GM12878 (cell line): ENCODE results near the gene ROCK2. TPM values are rescaled to one million over a fixed set of nuclear protein-coding genes. Genes with fewer than 3 reads are reported as not detected.
A peak's percentile ranks its signal among the peaks of the same experiment; 100 is the strongest.

Source experiments
- ATAC-seq: fragments of 200-7000 bp; cut with Tn5 transposase; 3 replicates; pipeline ENCODE4 v1.9.1; 2020; ENCODE audit warnings: mild to moderate bottlenecking, moderate library complexity
- BruUV-seq: library from RNA; stranded (reverse); fragments of 400-500 nt; replicated peaks from 2 replicates; lab custom pipeline; 2021; lab: Mats Ljungman, UMichigan
- CTCF ChIA-PET: fragments of 300-600 bp; sonication (Branson Sonifier 250); formaldehyde crosslinking; extraction: SDS; loops from one replicate; lab custom pipeline; 2021; ENCODE audit warnings: inconsistent platforms; lab: Yijun Ruan, JAX
- POLR2A ChIA-PET: fragments of 350-600 bp; formaldehyde crosslinking; extraction: SDS; loops from one replicate; lab custom pipeline; 2021; ENCODE audit warnings: inconsistent platforms; lab: Charles Lee
- RAD21 ChIA-PET: fragments of 300-600 bp; sonication (Branson Sonifier 250); formaldehyde crosslinking; loops from one replicate; lab custom pipeline; 2023; ENCODE audit warnings: antibody characterized with exemption; ENCODE audit not compliant: unreplicated experiment; lab: Charles Lee
- SMC1A ChIA-PET: fragments of 300-600 bp; sonication (Branson Sonifier 250); formaldehyde crosslinking; loops from one replicate; lab custom pipeline; 2023; ENCODE audit not compliant: unreplicated experiment, uncharacterized antibody; lab: Charles Lee
- DNase-seq: peaks from one replicate; pipeline ENCODE4 v3.0.0-alpha.2; 2011; ENCODE audit warnings: low read depth, low spot score
- FAIRE-seq: peaks from 3 replicates; lab custom pipeline; 2011; peaks lifted over from hg19 to GRCh38; lab: Jason Lieb, UNC
- H2AFZ ChIP-seq: 2 replicates; pipeline ENCODE4 v1.6.0; 2011; ENCODE audit warnings: low read depth, low read length, control low read depth; ENCODE audit not compliant: control insufficient read depth
- H3K27ac ChIP-seq: 2 replicates; pipeline ENCODE4 v1.5.1; 2011; ENCODE audit warnings: control low read depth; ENCODE audit not compliant: control insufficient read depth, insufficient read depth
- H3K27me3 ChIP-seq, 2 experiments: replicated peaks in 1 of 2; 2 replicates each; pipeline versions ENCODE4 v1.6.0 to v1.6.1; 2011; ENCODE audit warnings: low read length in 1 of 2; ENCODE audit not compliant: control insufficient read depth in 2 of 2, insufficient read depth in 2 of 2
- H3K36me3 ChIP-seq, 2 experiments: 2 replicates each; pipeline ENCODE4 v1.5.1; 2011; ENCODE audit warnings: low read length in 1 of 2; ENCODE audit not compliant: control insufficient read depth in 2 of 2, insufficient read depth in 2 of 2
- H3K4me1 ChIP-seq: 2 replicates; pipeline ENCODE4 v1.6.1; 2011; ENCODE audit warnings: mild to moderate bottlenecking, low read length, moderate library complexity, mixed read lengths; ENCODE audit not compliant: control insufficient read depth, insufficient read depth
- H3K4me2 ChIP-seq: 2 replicates; pipeline ENCODE4 v1.6.0; 2011; ENCODE audit warnings: control low read depth; ENCODE audit not compliant: control insufficient read depth, insufficient read depth
- H3K4me3 ChIP-seq: fragments of 200-600 bp; sonication (generic); 2 replicates; pipeline ENCODE4 v1.5.1; 2016
- H3K79me2 ChIP-seq: 2 replicates; pipeline ENCODE4 v1.6.0; 2011; ENCODE audit warnings: low read length; ENCODE audit not compliant: control insufficient read depth, insufficient read depth
- H3K9ac ChIP-seq: 2 replicates; pipeline ENCODE4 v1.8.0; 2011; ENCODE audit warnings: low read length, control low read depth, mixed read lengths; ENCODE audit not compliant: control insufficient read depth, insufficient read depth
- H3K9me3 ChIP-seq: replicated peaks from 3 replicates; pipeline ENCODE4 v1.5.1; 2011; ENCODE audit warnings: mild to moderate bottlenecking, low read length; ENCODE audit not compliant: control insufficient read depth, insufficient read depth
- H4K20me1 ChIP-seq: 2 replicates; pipeline ENCODE4 v1.6.0; 2011; ENCODE audit not compliant: control insufficient read depth, insufficient read depth
- BCL3 ChIP-seq: IDR thresholded peaks from 2 replicates; pipeline ENCODE4 v1.6.1; 2011; ENCODE audit warnings: borderline replicate concordance, low read depth, mild to moderate bottlenecking, moderate library complexity, low read length; ENCODE audit not compliant: insufficient read depth, poor library complexity, severe bottlenecking
- CBX3 ChIP-seq: fragments of 200-600 bp; sonication (generic); IDR thresholded peaks from 2 replicates; pipeline ENCODE4 v1.6.1; 2016; ENCODE audit warnings: low read depth, borderline replicate concordance
- E4F1 ChIP-seq: fragments of 450-650 bp; IDR thresholded peaks from 2 replicates; pipeline ENCODE4 v1.6.1; 2018; ENCODE audit warnings: borderline replicate concordance, mild to moderate bottlenecking; ENCODE audit not compliant: partially characterized antibody
- EED ChIP-seq: sonication (generic); IDR thresholded peaks from 2 replicates; pipeline ENCODE4 v1.6.1; 2016; ENCODE audit warnings: antibody characterized with exemption, low read depth
- EP300 ChIP-seq, 2 experiments: fragments of 150-350 bp in 1 of 2; IDR thresholded peaks; 2 replicates each; pipeline ENCODE4 v1.6.1; 2011 to 2012; ENCODE audit warnings: low read depth in 2 of 2, low read length in 2 of 2, borderline replicate concordance in 1 of 2, improper control_type of control experiment in 1 of 2, inconsistent platforms in 1 of 2; ENCODE audit not compliant: control insufficient read depth in 1 of 2
- FOXK2 ChIP-seq: fragments of 450-650 bp; IDR thresholded peaks from 2 replicates; pipeline ENCODE4 v1.6.1; 2017; ENCODE audit warnings: mild to moderate bottlenecking, moderate library complexity
- GATAD2B ChIP-seq: fragments of 450-650 bp; conservative IDR thresholded peaks from 2 replicates; pipeline ENCODE4 v1.6.1; 2017; ENCODE audit warnings: low read depth, mild to moderate bottlenecking, moderate library complexity
- HCFC1 ChIP-seq: fragments of 150-350 bp; IDR thresholded peaks from 2 replicates; pipeline ENCODE4 v1.6.1; 2014; ENCODE audit warnings: low read length
- MTA3 ChIP-seq: IDR thresholded peaks from 2 replicates; pipeline ENCODE4 v1.6.1; 2012; ENCODE audit warnings: low read length, inconsistent platforms, borderline replicate concordance
- USF2 ChIP-seq: IDR thresholded peaks from 2 replicates; pipeline ENCODE4 v1.6.1; 2011; ENCODE audit warnings: low read depth, low read length, improper control_type of control experiment, borderline replicate concordance
- WGBS: methylation state at CpG from one replicate; pipeline ENCODE4 v1.1.6; 2016; ENCODE audit warnings: low lambda C conversion rate; ENCODE audit not compliant: insufficient replicate concordance, insufficient coverage; ENCODE audit errors: missing lambda C conversion rate; 5-methylcytosine and 5-hydroxymethylcytosine counted together
- in situ Hi-C: fragments of 300-500 bp; cut with MboI; formaldehyde crosslinking; loops from 9 replicates; pipeline ENCODE4 v1.14.3; 2018; ENCODE audit warnings: mixed read lengths
- intact Hi-C: fragments of 100-400 bp; cut with micrococcal nuclease; formaldehyde crosslinking; loops from one replicate; pipeline ENCODE4 v1.14.2; 2022; ENCODE audit not compliant: unreplicated experiment
- polyA plus RNA-seq, 11 experiments: library from polyadenylated mRNA; depleted of rRNA in 4 of 11; unstranded in 6 of 11; stranded (reverse) in 5 of 11; fragments of >200 nt; fragmentation: Nextera tagmentation in 4 of 11; fragmentation: Illumina TruSeq in 1 of 11; extraction: Ambion mirVana in 4 of 11; extraction: Trizol in 1 of 11; gene quantifications; 1 replicate in 1 of 11; 2 replicates in 10 of 11; pipeline versions ENCODE4 v1.2.1 to v1.2.3, GENCODE V29; 2011 to 2016; ENCODE audit warnings: inconsistent platforms in 2 of 11, missing spikeins in 2 of 11, low read depth in 1 of 11
- total RNA-seq, 4 experiments: library from RNA; depleted of rRNA in 3 of 4; stranded (reverse); fragments of >200 nt in 3 of 4; fragmentation: Illumina TruSeq in 1 of 4; extraction: Trizol in 1 of 4; gene quantifications; 2 replicates each; pipeline versions ENCODE4 v1.2.1 to v1.2.3, GENCODE V29; 2013 to 2021

ROCK2 gene
- total and polyA plus RNA-seq, 10 of the 15 experiments (the other 5 are each of a cell fraction or from before 2014, with no cell fraction given), result 4.6 to 22.1 (median 8.3) TPM

- no peak overlapping the region for H3K27ac ChIP-seq
- RAD21 ChIA-PET, result no interaction called here
- H3K27me3 ChIP-seq, result no peaks in the 10 kb centered on the region
- POLR2A ChIA-PET, result no interaction called here
- H3K9me3 ChIP-seq, result no peaks in the 10 kb centered on the region; the same call in 2 of the 3 replicates
- in situ Hi-C loops, result no loop called here
- FAIRE-seq, result no peak
- no peak overlapping the region for H3K4me2 ChIP-seq
- no TSS peak for BruUV-seq
- CTCF ChIA-PET, result no interaction called here
- no peak for TF ChIP-seq EED
- TF ChIP-seq CBX3, result no peak
- H3K79me2 ChIP-seq, result no peaks in the 10 kb centered on the region
- SMC1A ChIA-PET, result interaction anchor here (1.6 kb wide), 1 partner anchor 64 kb away, joined by 3 read pairs; no protein-coding TSS in a partner anchor
- H3K4me1 ChIP-seq, result peaks cover 33% of the 10 kb centered on the region
- no peak overlapping the region for H2AFZ ChIP-seq
- no peak overlapping the region for H3K9ac ChIP-seq
- no peaks in the 10 kb centered on the region for H3K36me3 ChIP-seq
- WGBS, result 80% methylated on average over 5 of the region's 5 CpGs
- no peak for DNase-seq
- no peak for ATAC-seq
- no peak overlapping the region for H3K4me3 ChIP-seq
- H4K20me1 ChIP-seq, result no peaks in the 10 kb centered on the region
- intact Hi-C loops, result no loop called here
Observed at GRCh38 chr2:11379558-11379957, 35.1 kb upstream of the ROCK2 start.

GRCh38 chr2:11377928-11378545 lies 33.6 kb upstream of the ROCK2 start:
- peak overlapping the region; percentile 11 for H2AFZ ChIP-seq
- H3K27ac ChIP-seq, result peak overlapping the region; percentile 67
- H3K36me3 ChIP-seq, result no peaks in the 10 kb centered on the region
- no peaks in the 10 kb centered on the region for H3K79me2 ChIP-seq
- 1% methylated on average over 12 of the region's 12 CpGs for WGBS
- no peaks in the 10 kb centered on the region for H3K27me3 ChIP-seq
- no TSS peak for BruUV-seq
- ChIA-PET RAD21 (interaction anchor here (0.7 to 1.4 kb wide), 2 partner anchors 10 to 200 kb away, joined by 3 to 4 read pairs; no protein-coding TSS in a partner anchor), POLR2A (interaction anchor here (1.0 kb wide), 1 partner anchor 34 kb away, joined by 3 read pairs; no protein-coding TSS in a partner anchor), CTCF (interaction anchor here (1.3 to 1.4 kb wide), 2 partner anchors 10 to 32 kb away, joined by 3 to 5 read pairs; no protein-coding TSS in a partner anchor), SMC1A (interaction anchor here (0.6 to 1.6 kb wide), 2 partner anchors 63 to 1619 kb away, joined by 3 read pairs; no protein-coding TSS in a partner anchor)
- peak overlapping the region; percentile 22; the same call in 1 of the 2 replicates for H3K9ac ChIP-seq
- peak; percentile 61 for DNase-seq
- intact Hi-C loops, result no loop called here
- H3K4me3 ChIP-seq, result peak overlapping the region; percentile 53
- in situ Hi-C loops, result no loop called here
- FAIRE-seq, result peak; percentile 88
- peak; percentile 96 for ATAC-seq
- peaks cover 44% of the 10 kb centered on the region for H3K4me1 ChIP-seq
- peak overlapping the region; percentile 56 for H3K4me2 ChIP-seq
- H4K20me1 ChIP-seq, result no peaks in the 10 kb centered on the region
- H3K9me3 ChIP-seq, result no peaks in the 10 kb centered on the region; the same call in 2 of the 3 replicates
- no peak for TF ChIP-seq MTA3
- peak in 1 of 2 experiments; percentile 76; a peak in 2 of 4 replicates for TF ChIP-seq EP300 (IDR thresholded peaks at IDR 0.05; ENCODE audit: borderline replicate concordance in 1 of 2, control insufficient read depth in 1 of 2, low read depth in 2 of 2, low read length in 2 of 2)
- no peak for TF ChIP-seq HCFC1
- TF ChIP-seq USF2, result no peak
- TF ChIP-seq BCL3, result no peak
- no peak for TF ChIP-seq GATAD2B
- no peak for TF ChIP-seq E4F1
- no peak for TF ChIP-seq FOXK2
